HG03460 (cell line): ENCODE measurements around the gene LBX2.
A peak's percentile ranks its signal among the peaks of the same experiment; 100 is the strongest.

Experiments used
- ATAC-seq: cut with Tn5 transposase; IDR thresholded peaks from one replicate; pipeline ENCODE4 v1.9.1; 2021; ENCODE audit not compliant: unreplicated experiment

Gene LBX2

DNA sequence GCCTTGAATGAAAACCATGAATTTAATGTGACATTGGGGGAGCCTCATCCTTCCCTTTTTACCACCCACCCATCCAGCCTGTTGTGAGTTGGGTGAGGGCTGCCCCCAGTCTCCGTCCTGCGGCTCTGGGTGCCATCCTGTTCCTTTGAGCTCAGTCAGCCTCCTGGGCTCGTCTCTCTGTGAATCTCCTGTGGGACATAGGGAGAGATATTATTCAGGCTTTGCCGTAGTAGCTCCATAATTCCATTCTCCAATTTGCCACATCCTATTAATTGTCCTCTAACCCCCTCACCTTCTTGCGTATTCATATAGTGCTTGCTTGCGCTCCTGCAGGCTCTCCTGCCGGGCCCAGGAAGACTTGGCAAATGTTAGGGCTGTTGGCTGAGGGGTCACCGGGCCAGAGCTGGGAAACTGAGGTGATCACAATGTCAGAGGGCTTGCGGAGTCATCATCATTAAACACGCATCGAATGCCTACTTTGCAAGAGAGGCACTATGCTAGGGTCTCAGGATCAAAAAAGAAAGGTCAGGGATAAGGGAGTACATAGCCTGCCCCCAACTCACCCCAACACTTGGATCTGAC lies 27.3 kb upstream of the LBX2 start:
- ATAC-seq = no peak

- ATAC-seq = no peak
These were observed 26.6 kb upstream of the LBX2 start, which contains the start of gene DQX1 for GRCh38 chr2:74525717-74526648. Gene DQX1 (minus strand): TSS chr2:74526231. CDS start chr2:74525729, 502 bp downstream.

GRCh38 chr2:74524955-74525716 lies 25.7 kb upstream of the LBX2 start:
- ATAC-seq = no peak

DNA sequence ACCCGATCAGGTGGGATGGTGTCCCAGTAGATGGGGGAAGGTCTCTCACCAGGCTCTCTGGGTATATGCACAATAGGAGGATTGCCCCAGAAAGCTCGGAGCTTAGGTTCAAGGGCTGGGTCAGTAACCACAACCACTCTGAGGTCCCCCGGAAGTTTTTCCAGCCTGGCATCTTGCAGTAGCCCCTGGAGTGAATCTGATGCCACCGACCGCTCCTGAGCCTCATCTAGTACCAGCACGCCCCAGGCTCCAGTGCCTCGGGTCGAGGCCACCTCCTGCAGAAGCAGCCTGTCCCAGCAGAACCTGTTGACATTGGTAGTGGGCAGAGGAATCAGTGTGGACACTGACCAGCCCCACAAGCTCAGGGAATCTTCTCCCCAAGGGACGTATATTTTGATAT lies 24.6 kb upstream of the LBX2 start:
- no peak for ATAC-seq

DNA sequence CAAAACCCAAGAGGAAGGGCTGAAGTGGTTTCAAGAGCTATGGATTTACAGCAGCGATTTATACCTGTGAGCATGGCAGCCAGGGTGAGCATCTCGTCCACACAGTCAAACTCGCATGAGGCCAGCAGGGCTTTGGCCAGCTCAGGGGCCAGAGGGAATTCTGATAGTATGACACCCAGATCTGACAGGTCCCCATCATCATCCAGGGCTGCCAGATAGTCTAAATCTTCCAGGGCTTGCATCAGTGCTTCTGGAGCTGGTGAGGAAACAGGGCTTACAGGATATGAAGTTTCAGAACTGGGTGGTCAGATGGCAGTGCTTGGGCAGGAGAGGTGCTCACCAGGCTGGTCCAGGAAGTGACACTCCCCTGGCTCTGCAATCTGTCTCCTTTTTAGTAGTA lies 23.1 kb upstream of the LBX2 start:
- no peak for ATAC-seq

DNA sequence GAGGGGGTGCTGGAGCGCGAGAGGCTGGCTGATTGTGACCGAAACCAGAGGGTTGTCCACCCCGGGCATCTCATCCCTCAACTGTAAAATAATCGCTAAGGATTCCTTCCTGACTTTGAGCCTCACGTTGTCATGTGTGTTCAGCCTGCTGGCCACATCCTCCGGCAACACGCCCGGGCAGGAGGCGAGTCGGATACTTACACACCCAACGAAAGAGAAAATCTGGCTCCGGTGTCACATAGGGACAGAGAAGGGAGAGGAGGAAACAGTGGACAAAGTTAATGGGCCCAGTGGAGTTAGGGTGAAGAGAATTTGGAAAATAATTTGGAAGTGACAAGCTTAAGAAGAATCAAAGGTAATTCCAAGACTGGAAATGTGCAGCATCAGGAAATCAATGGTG lies 17.2 kb upstream of the LBX2 start:
- ATAC-seq = no peak

DNA sequence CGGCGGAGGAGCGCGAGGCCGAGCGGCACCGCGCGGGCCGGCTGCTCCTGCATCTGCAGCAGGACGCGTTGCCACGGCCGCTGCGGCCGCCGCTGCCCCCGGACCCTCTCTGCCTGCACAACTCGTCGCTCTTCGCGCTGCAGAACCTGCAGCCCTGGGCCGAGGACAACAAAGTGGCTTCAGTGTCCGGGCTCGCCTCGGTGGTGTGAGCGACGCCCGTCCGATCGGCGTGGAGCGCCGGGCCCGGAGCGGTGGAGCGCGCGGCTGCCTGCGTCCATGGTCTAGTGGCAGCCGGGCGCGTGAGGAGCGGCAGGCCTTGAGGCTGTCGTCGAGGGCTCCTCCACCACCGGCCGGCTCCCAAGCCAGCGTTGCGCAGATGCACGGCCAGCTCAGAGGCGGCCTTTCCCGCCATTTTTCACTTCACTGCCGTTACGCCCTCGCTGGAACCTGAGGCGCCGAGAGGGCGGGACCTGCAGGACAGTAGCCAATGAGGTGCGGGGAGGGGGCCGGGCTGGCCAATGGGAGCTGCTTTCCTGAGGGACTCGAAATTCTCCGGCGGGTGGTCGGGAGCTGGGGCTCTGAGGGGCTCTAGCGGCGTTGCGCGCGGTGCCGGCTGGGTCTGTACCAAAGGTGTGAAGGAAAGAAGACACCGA lies 16.7 kb upstream of the LBX2 start:
- ATAC-seq = no peak

DNA sequence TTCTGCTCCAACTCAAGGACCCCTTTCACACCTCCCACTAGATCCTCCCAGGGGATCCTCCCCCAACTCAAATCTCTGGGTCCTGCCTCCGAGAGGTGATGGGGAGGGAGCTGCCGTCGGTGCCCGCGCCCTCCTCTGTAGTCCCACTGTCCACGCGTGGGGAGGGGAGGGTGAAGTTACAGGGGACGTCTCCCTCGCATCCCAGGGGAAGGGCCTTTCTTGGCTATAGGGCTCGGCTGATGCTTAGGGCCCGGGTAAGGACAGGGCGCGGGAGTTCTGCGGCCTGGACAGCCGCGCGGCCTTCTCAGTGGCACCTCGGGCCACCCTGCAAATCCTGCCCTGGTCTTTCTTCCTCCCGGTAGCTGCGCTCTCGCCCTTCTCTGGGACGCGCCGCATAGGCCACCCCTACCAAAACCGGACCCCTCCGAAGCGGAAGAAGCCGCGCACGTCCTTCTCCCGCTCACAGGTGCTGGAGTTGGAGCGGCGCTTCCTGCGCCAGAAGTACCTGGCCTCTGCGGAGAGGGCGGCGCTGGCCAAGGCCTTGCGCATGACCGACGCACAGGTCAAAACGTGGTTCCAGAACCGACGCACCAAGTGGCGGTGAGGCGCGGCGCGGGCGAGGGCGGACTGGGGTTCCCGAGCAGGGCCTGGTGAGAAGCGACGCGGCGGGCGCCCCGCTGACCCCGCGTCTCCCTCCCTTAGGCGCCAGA lies 16.0 kb upstream of the LBX2 start:
- ATAC-seq = no peak

- no peak for ATAC-seq
These were observed 15.2 kb upstream of the LBX2 start, which contains the start of gene TLX2 for GRCh38 chr2:74514368-74515270. Gene TLX2 (plus strand): TSS chr2:74514450. CDS start chr2:74514807, 357 bp downstream.

DNA sequence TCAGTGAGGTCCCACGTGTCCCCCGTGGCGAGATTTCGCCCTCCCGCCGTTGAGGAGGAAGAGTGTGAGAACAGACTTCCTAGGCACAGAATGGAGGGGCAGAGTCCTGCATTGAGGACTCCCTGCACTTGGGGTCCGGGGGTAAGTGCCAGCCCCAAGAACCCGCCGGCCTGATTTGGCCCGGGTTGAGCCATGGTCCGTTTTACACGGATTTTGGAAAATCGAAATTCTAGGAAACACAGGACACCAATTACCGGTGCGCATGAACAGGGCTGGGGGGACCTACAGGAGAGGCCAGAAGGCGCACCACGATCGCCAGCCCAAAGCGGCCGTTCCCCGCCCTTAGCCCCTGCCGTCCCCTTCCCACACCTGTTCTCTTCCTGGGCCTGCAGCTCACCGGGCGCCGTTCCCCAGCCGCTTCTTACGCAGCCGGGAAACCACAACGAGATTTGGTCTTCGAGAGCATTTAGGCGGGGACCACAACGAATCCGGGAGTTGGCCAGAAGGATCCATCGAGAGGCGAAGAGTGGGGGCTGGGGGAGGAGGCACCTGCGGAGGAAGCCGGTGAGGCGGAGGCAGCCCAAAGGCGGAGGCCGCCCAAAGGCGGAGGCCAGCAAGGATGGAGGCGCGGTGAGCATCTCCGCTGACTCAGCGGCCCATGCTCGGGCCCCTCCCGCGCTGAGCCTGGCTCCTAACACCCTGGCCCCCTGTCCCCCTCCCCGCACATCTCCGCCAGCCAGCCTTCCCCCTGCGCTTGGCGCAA lies 14.4 kb upstream of the LBX2 start:
- ATAC-seq = no peak

GRCh38 chr2:74512744-74513604 lies 13.6 kb upstream of the LBX2 start:
- no peak for ATAC-seq

DNA sequence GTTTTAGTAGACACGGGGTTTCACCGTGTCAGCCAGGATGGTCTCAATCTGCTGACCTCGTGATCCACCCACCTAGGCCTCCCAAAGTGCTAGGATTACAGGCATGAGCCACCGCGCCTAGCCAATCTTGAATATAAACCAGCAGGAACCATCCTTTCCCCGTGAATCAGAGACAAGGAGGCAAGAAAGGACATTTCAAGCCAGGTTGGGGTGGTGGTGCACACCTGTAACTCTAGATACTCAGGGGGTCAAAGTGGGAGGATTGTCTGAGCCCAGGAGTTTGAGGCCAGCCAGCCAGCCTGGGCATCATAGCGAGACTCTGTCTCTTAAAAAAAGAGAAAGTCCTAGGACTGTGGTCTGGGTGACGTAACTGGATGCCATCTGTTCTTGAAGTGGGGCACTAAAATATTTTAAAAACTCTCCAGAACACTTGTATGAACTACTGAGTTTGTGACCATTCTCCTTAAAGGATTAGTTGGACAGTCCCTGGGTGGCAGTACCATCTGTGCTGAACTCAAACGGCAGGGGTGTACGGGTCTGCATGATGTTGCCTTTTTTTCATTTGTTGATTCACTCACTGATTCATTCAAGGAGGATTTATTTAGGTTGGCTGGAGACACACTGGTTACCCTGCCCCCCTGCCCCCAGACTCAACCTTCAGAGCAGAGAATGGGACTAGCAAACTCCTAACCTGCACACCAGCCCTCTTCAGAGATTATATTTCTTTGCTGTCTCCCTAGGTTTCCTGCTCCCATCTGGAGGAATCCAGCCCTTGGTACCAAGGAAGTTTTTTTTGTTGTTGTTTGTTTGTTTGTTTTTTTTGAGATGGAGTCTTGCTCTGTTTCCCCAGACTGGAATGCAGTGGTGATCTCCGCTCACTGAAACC lies 11.9 kb upstream of the LBX2 start:
- no peak for ATAC-seq

DNA sequence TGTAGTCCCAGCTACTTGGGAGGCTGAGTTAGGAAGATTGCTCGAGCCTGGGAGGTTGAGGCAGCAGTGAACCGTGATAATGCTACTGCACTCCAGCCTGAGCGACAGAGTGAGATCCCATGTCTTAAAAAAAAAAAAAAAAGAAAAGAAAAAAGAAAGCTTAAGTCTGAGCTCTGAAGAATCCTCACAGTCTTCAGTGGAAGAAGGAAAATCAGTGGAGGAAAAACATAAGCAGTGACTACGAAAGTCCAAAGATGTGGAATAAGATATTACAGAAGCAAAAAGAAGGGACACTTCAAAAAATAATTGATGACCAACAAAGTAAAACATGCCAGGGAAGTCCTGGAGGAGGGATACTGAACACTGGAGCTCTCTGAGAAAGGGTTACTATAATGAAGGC lies 10.9 kb upstream of the LBX2 start:
- no peak for ATAC-seq

DNA sequence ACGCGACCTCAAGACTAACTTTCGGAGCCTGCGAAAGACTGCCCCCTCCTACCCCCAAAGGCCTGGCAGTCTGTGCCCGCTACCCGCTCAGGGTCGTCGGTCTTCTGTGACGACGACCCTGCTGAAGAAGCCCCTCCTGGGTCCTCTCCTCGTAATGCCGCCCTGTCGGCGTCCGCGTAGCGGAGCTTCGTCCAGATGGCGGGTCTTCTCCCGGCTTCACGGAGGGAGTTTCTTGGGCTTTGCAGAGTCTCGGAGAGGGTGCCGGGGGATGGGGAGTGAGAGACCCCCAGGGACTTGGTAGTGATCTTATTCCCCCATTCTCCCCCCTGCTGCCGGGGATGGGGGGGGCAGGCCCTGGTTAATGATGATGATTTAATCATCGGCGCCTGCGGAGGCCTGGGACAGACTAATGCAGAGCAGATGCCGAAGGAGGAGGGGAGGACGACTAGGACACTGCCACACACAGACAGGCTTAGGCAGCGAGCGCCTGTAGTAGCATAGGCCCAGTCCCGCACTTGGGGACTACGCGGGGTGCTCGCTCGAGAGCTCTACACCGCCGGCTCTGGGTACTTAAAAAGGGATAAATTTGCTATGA lies 8.6 kb upstream of the LBX2 start:
- ATAC-seq = peak; percentile 10

DNA sequence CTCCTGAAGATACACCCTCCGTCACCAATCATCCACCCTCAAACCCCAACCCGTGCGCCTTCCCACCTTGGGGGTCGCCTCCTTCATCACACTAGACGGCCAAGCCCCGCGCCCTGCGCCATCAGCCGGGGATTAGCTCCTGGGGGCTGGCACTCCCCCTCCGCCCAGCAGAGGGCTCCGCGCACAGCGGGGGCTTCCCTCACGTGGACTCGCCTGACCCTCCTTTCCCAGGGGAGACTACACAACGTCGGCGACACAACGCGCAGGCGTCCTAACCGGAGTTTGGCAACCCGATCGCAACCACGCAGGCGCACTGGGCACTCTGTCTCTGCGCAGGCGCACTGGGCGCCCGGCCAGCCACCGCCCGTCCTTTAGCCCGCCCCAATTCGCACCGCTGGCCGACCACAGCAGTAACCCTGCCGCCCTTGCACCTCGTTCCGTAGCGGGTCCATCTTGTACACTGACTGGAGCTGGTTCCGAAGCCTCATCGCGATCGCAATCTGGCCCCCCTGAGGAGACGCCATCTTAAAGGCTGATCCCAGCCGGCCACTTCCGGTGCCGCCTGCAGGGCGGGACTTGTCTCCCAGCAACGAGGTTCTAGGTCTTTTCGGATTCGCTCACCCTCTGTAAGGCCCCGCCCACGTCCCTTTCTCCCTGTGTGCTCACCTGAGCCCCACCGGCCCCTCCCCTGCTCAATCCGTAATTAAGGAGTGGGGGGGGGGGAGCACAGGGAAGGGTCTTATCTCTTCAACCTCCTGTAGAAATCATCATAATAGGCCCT lies 7.9 kb upstream of the LBX2 start, which contains the start of gene PCGF1:
PCGF1 (minus strand) TSS at position 551 of the 781 bp plus-strand sequence; CDS start at position 524, 27 bp downstream.
- ATAC-seq = peak; percentile 90
